Kidney glomerular epithelial cell (primary cell): ENCODE measurements around the gene CFAP46.
A peak's percentile ranks its signal among the peaks of the same experiment; 100 is the strongest.

Experiments used
- DNase-seq: peaks from one replicate; lab custom pipeline; 2025; lab: John Stamatoyannopoulos, UW

Gene CFAP46

GRCh38 chr10:132942101-132943057, at the start of gene CFAP46:
Gene CFAP46 (minus strand): TSS chr10:132942570. CDS start chr10:132942484, 86 bp downstream.
- peak; percentile 26 for DNase-seq

DNA sequence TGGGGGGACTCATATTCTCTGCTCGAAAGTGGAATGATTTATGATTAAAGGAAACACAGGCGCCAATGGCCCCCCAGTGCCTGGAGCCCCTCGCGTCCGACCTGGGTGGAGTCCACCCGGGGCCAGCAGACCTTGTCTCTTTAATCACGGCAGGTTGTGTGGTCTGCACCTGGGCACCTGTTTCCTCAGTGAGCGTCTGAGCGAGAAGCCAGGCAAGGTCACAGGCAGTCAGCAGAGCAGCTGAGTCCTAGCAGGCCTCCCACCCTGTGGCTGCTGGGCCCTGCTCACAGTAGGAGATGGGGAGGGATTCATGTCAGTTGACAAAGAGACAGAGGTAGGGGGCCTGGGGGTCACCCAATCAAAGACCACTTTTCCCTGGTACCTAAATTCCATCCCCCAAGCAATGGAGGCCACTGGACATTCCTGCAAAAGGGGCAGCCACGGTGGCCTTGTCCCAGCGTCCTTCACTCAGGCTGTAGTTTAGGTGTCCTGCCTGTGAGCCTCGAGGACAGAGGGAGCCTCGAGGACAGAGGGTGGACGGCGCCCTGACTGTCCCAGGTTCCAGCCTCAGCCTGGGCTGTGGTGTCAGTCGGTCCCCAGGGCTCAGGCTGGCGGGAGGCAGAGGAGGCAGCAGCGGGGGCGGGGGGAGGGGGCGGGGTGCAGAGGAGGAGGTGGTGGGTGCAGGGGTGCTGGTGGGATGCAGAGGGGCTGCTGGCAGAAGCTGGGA, 49.5 kb upstream of the CFAP46 start:
- no peak for DNase-seq

- DNase-seq, result no peak
Observed at GRCh38 chr10:132990684-132991545, 48.5 kb upstream of the CFAP46 start.

DNA sequence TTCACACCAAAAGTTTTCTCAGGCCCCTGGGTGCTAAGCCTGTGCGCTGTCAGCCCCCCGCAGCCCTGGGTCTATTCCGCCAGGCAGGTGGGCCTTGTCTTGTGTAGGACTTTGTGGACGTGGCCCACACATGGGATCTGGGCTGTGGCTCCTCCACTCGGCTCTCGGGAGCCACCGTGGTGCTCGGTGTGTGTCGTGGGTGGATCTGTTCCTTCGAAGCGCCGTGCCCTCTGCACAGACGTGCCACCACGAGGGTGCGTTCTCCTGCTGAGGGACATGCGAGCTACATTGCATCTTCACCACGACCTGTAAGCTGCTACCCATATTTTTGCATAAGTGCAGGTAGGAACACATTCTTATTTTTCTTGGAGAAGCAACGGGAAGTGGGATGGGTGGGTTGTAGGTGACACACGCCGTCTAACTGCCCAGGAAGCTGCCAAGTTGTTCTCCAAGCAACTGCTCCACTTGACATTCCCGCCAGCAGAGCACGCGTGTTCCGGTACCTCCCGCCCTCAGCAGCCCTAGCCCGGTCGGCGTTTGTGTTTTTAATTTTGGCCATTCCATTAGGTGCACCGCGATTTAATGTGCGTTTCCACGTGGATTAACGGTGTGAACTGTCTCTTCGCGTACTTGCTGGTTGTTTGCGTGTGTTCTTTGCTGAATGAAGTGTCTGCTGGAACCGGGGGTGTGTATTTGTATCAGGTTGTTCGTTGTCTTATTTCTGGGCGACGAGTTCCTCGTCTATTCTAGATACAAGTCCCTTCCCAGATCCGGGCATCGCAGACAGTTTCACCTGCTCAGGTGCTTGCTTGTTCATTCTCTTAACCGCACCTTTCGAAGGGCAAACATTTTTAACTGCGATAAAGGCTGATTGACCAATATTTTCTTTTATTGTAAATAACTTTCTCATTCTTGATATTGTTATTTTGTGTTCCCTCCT, 47.4 kb upstream of the CFAP46 start:
- no peak for DNase-seq

- no peak for DNase-seq
Observed at GRCh38 chr10:132988988-132989387, 46.6 kb upstream of the CFAP46 start.

- DNase-seq, result no peak
Observed at GRCh38 chr10:132987671-132988571, 45.6 kb upstream of the CFAP46 start.

GRCh38 chr10:132986978-132987377, 44.6 kb upstream of the CFAP46 start:
- no peak for DNase-seq

- no peak for DNase-seq
Observed at GRCh38 chr10:132986576-132986975, 44.2 kb upstream of the CFAP46 start.

GRCh38 chr10:132986076-132986475, 43.7 kb upstream of the CFAP46 start:
- no peak for DNase-seq

- no peak for DNase-seq
Observed at GRCh38 chr10:132985546-132985900, 43.2 kb upstream of the CFAP46 start.

DNA sequence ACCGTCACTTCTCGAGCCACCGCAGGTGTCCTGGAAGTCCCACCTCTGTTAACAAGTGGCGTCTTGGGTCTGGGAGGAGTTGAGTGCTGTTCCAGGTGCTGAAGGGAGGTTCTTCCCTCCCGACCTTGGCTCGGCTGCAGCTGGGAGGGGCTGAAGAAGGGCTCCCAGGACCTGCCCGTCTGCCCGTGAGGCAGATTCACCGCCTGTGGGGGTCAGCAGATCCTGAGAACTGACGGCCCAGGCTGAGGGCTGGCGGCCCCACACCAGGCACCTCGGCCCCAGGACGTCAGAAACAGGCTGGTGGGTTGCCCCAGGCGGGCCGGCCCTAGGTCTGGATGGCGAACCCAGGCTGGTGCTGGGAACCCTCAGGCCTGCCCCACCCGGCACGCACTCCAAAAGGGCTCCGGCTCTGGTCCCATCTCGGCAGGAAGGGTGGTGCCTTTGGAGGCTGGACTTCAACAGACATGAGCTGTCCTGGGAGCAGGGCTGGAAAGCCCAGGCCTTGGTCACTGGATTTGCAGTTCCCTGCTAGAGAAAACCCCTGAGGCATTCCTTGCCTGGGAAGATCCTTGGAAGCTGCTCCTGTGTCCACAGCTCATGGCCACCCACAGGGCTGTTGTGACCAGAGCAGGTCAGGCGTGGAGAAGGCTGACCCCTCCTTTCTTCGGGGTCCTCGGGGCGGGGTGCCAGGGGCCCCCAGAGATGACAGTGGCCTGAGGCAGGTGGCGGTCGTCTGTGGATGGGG, 42.6 kb upstream of the CFAP46 start:
- DNase-seq, result no peak

- no peak for DNase-seq
Observed at GRCh38 chr10:132984008-132984295, 41.6 kb upstream of the CFAP46 start.

GRCh38 chr10:132983252-132984007, 41.1 kb upstream of the CFAP46 start:
- DNase-seq, result no peak

DNA sequence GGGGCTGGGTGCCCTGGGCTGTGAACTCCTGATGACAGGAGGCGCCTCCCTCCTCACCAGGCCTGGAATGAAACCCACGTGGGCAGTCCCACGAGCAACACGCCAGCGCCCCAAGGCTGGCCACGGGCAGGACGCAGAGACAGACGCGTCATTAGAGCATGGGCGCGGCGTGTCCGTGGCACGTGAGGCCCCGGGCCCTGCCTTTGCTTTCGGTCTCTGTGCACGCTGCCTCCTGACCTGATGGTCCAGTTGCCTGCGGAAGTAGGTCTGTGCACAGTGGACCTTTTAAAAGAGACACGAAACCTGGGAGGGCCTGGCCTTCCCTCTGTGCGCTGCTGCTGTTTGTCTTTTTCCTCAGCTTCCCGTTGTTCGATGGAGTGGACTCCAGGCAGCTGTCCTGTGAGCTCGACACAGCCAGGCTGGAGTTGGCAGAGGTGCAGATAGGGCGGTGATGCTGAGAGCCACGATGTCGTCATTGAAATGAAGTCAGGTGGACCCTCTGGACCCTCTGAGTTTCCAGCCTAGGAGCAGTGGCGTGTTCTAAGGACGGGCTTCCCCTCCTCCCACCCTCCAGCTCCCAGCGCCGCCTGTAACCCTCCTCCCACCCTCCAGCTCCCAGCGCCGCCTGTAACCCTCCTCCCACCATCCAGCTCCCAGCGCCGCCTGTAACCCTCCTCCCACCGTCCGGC, 40.1 kb upstream of the CFAP46 start:
- no peak for DNase-seq

GRCh38 chr10:132981746-132982145, 39.4 kb upstream of the CFAP46 start:
- no peak for DNase-seq

GRCh38 chr10:132981173-132981555, 38.8 kb upstream of the CFAP46 start:
- DNase-seq, result no peak

DNA sequence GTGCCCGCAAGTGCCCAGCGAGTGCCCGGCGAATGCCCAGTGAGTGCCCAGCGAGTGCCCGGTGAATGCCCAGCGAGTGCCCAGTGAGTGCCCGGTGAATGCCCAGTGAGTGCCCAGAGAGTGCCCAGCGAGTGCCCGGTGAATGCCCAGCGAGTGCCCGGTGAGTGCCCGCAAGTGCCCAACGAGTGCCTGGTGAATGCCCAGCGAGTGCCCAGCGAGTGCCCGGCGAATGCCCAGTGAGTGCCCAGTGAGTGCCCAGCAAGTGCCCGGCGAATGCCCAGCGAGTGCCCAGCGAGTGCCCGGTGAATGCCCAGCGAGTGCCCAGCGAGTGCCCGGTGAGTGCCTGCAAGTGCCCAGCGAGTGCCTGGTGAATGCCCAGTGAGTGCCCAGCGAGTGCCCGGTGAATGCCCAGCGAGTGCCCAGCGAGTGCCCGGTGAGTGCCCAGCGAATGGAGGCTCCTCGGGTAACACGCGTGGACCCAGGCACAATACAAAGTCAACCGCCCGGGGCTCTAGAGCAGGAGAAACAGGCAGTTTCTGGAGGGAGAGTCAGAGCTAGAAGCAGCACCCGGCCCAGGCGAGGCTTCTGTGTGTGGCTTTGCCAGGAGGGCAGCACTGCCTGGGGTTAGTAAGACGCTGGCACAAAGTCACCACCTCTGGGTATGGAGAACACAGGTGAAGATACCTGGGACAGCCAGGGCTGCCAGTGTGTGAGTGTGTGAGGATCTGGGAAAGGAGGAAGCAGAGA, 38.2 kb upstream of the CFAP46 start:
- no peak for DNase-seq
